EH (cell line): ENCODE measurements around the gene NR0B1.

ENCODE experiments used
- DNase-seq: peaks from one replicate; pipeline ENCODE4 v3.0.0-alpha.2; 2015; ENCODE audit warnings: low read depth

Gene NR0B1

GRCh38 chrX:30270639-30271038, 38.6 kb downstream of the NR0B1 start:
- DNase-seq: peak; percentile 13

- DNase-seq: no peak
Observed at GRCh38 chrX:30262763-30263162, 46.4 kb downstream of the NR0B1 start.

- no peak for DNase-seq
Observed at GRCh38 chrX:30261012-30261411, 48.2 kb downstream of the NR0B1 start.

- no peak for DNase-seq
Observed at GRCh38 chrX:30259927-30260326, 49.3 kb downstream of the NR0B1 start.
